Adipocyte (in vitro differentiated cells): ENCODE results near the gene THBS2.

ENCODE experiments used
- DNase-seq: peaks from one replicate; pipeline ENCODE4 v3.0.0-alpha.2; 2015; ENCODE audit warnings: low read depth
- H3K27me3 ChIP-seq: replicated peaks from 2 replicates; pipeline ENCODE4 v1.7.0; 2013; ENCODE audit warnings: mild to moderate bottlenecking, low read length, moderate library complexity; ENCODE audit not compliant: control insufficient read depth, insufficient read depth
- H3K36me3 ChIP-seq: 2 replicates; pipeline ENCODE4 v1.7.0; 2013; ENCODE audit warnings: low read length, mild to moderate bottlenecking, moderate library complexity; ENCODE audit not compliant: control insufficient read depth, insufficient read depth, severe bottlenecking
- H3K4me1 ChIP-seq: 2 replicates; pipeline ENCODE4 v1.7.0; 2013; ENCODE audit warnings: mild to moderate bottlenecking, low read length, moderate library complexity; ENCODE audit not compliant: control insufficient read depth, insufficient read depth
- H3K4me3 ChIP-seq: 2 replicates; pipeline ENCODE4 v1.7.0; 2013; ENCODE audit warnings: mild to moderate bottlenecking, low read length, moderate library complexity
- H3K9ac ChIP-seq: 2 replicates; pipeline ENCODE4 v1.7.0; 2013; ENCODE audit warnings: mild to moderate bottlenecking, low read length, moderate library complexity
- H3K9me3 ChIP-seq: 2 replicates; pipeline ENCODE4 v1.7.0; 2013; ENCODE audit warnings: mild to moderate bottlenecking, low read length, moderate library complexity; ENCODE audit not compliant: control insufficient read depth

Gene THBS2

GRCh38 chr6:169289619-169290339 is 36.1 kb upstream of the THBS2 start:
- DNase-seq = peak; percentile 17
- Histone ChIP-seq H3K9me3 (peaks cover 1% of the 10 kb centered on the region), H3K4me1 (peaks cover 49% of the 10 kb centered on the region), H3K4me3 (peak overlapping the region; percentile 16), H3K27me3 (no peaks in the 10 kb centered on the region), H3K9ac (peak overlapping the region; percentile 76), H3K36me3 (no peaks in the 10 kb centered on the region)

GRCh38 chr6:169289257-169289618 is 35.6 kb upstream of the THBS2 start:
- Histone ChIP-seq H3K4me1 (peaks cover 49% of the 10 kb centered on the region), H3K9ac (peak overlapping the region; percentile 76), H3K36me3 (no peaks in the 10 kb centered on the region), H3K4me3 (peak overlapping the region; percentile 16), H3K9me3 (no peaks in the 10 kb centered on the region), H3K27me3 (no peaks in the 10 kb centered on the region)
- DNase-seq = no peak

GRCh38 chr6:169288591-169288990 is 34.9 kb upstream of the THBS2 start:
- Histone ChIP-seq H3K27me3 (no peaks in the 10 kb centered on the region), H3K9ac (peak overlapping the region; percentile 76), H3K4me1 (peaks cover 49% of the 10 kb centered on the region), H3K36me3 (no peaks in the 10 kb centered on the region), H3K4me3 (no peak overlapping the region), H3K9me3 (no peaks in the 10 kb centered on the region)
- no peak for DNase-seq

- H3K9ac ChIP-seq = no peak overlapping the region
- no peaks in the 10 kb centered on the region for H3K27me3 ChIP-seq
- DNase-seq = no peak
- H3K36me3 ChIP-seq = no peaks in the 10 kb centered on the region
- H3K4me3 ChIP-seq = no peak overlapping the region
- H3K9me3 ChIP-seq = no peaks in the 10 kb centered on the region
- peaks cover 41% of the 10 kb centered on the region for H3K4me1 ChIP-seq
These were observed 34.0 kb upstream of the THBS2 start for GRCh38 chr6:169287675-169288074.

- H3K4me1 ChIP-seq = peaks cover 35% of the 10 kb centered on the region
- DNase-seq = no peak
- H3K9me3 ChIP-seq = no peaks in the 10 kb centered on the region
- H3K9ac ChIP-seq = no peak overlapping the region
- H3K4me3 ChIP-seq = no peak overlapping the region
- no peaks in the 10 kb centered on the region for H3K36me3 ChIP-seq
- no peaks in the 10 kb centered on the region for H3K27me3 ChIP-seq
These were observed 33.3 kb upstream of the THBS2 start for GRCh38 chr6:169286961-169287360.

GRCh38 chr6:169285165-169285564 is 31.5 kb upstream of the THBS2 start:
- Histone ChIP-seq H3K4me1 (peaks cover 23% of the 10 kb centered on the region), H3K9ac (no peak overlapping the region), H3K36me3 (no peaks in the 10 kb centered on the region), H3K27me3 (no peaks in the 10 kb centered on the region), H3K4me3 (no peak overlapping the region), H3K9me3 (no peaks in the 10 kb centered on the region)
- DNase-seq = no peak

- Histone ChIP-seq H3K36me3 (no peaks in the 10 kb centered on the region), H3K4me1 (peaks cover 11% of the 10 kb centered on the region), H3K9me3 (no peaks in the 10 kb centered on the region), H3K9ac (no peak overlapping the region), H3K4me3 (no peak overlapping the region), H3K27me3 (no peaks in the 10 kb centered on the region)
- DNase-seq = no peak
These were observed 30.3 kb upstream of the THBS2 start for GRCh38 chr6:169283924-169284323.

GRCh38 chr6:169282043-169282442 is 28.4 kb upstream of the THBS2 start:
- no peaks in the 10 kb centered on the region for H3K36me3 ChIP-seq

GRCh38 chr6:169277619-169278018 is 24.0 kb upstream of the THBS2 start:
- Histone ChIP-seq H3K4me3 (no peak overlapping the region), H3K27me3 (no peaks in the 10 kb centered on the region), H3K9me3 (no peaks in the 10 kb centered on the region), H3K9ac (no peak overlapping the region), H3K36me3 (no peaks in the 10 kb centered on the region), H3K4me1 (no peaks in the 10 kb centered on the region)
- no peak for DNase-seq

More at GRCh38 chr6:169282043-169282442, 28.4 kb upstream of the THBS2 start:
- H3K4me1 ChIP-seq = no peaks in the 10 kb centered on the region
- no peak for DNase-seq
- H3K27me3 ChIP-seq = no peaks in the 10 kb centered on the region
- no peak overlapping the region for H3K4me3 ChIP-seq
- no peaks in the 10 kb centered on the region for H3K9me3 ChIP-seq
- H3K9ac ChIP-seq = no peak overlapping the region

GRCh38 chr6:169274781-169275180 is 21.1 kb upstream of the THBS2 start:
- Histone ChIP-seq H3K4me3 (no peak overlapping the region), H3K9me3 (no peaks in the 10 kb centered on the region), H3K4me1 (peaks cover 6% of the 10 kb centered on the region), H3K27me3 (no peaks in the 10 kb centered on the region), H3K9ac (no peak overlapping the region), H3K36me3 (no peaks in the 10 kb centered on the region)
- no peak for DNase-seq

GRCh38 chr6:169273511-169273910 is 19.9 kb upstream of the THBS2 start:
- H3K4me1 ChIP-seq = peaks cover 17% of the 10 kb centered on the region
- no peak overlapping the region for H3K9ac ChIP-seq
- H3K27me3 ChIP-seq = no peaks in the 10 kb centered on the region
- no peaks in the 10 kb centered on the region for H3K9me3 ChIP-seq
- DNase-seq = no peak
- no peaks in the 10 kb centered on the region for H3K36me3 ChIP-seq
- H3K4me3 ChIP-seq = no peak overlapping the region

GRCh38 chr6:169271877-169272216 is 18.2 kb upstream of the THBS2 start:
- H3K9me3 ChIP-seq = no peaks in the 10 kb centered on the region
- H3K36me3 ChIP-seq = no peaks in the 10 kb centered on the region
- peaks cover 30% of the 10 kb centered on the region for H3K4me1 ChIP-seq
- H3K27me3 ChIP-seq = no peaks in the 10 kb centered on the region
- peak; percentile 45 for DNase-seq
- H3K4me3 ChIP-seq = no peak overlapping the region
- no peak overlapping the region for H3K9ac ChIP-seq
